ENCODE data around the gene ELF5. TPM values are rescaled to one million over a fixed set of nuclear protein-coding genes. Genes with fewer than 3 reads are reported as not detected.
A peak's percentile ranks its signal among the peaks of the same experiment; 100 is the strongest.

ELF5 gene
- total RNA-seq, 1 donor = not detected

GRCh38 chr11:34536056-34536455, 22.5 kb upstream of the ELF5 start:
- no peaks in the 10 kb centered on the region for H4K20me1 ChIP-seq (ENCODE audit: insufficient read depth, low read length)
- H3K36me3 ChIP-seq (ENCODE audit: insufficient read depth, low read length) = no peaks in the 10 kb centered on the region
- H3K27me3 ChIP-seq (ENCODE audit: insufficient read depth, low read length) = peaks cover 46% of the 10 kb centered on the region
- no peak for TF ChIP-seq CTCF (IDR thresholded peaks at IDR 0.05; ENCODE audit: extremely low read depth, low read depth, low read length)
- no peak overlapping the region for H3K27ac ChIP-seq (ENCODE audit: low read depth, low read length)
- H3K4me1 ChIP-seq (ENCODE audit: insufficient read depth, low read length) = no peaks in the 10 kb centered on the region
- no peaks in the 10 kb centered on the region for H3K79me2 ChIP-seq (ENCODE audit: insufficient read depth, low read length)
- no peak overlapping the region for H3K4me2 ChIP-seq (ENCODE audit: insufficient read depth, low read length)
- peaks cover 7% of the 10 kb centered on the region for H3K9me3 ChIP-seq (ENCODE audit: low read depth, low read length)
- H3K4me3 ChIP-seq (ENCODE audit: insufficient read depth, low read length) = no peak overlapping the region
- H2AFZ ChIP-seq (ENCODE audit: low read length) = no peak overlapping the region
- DNase-seq (ENCODE audit: insufficient read length, low spot score, missing footprints) = no peak

- peaks cover 43% of the 10 kb centered on the region for H3K27me3 ChIP-seq (ENCODE audit: insufficient read depth, low read length)
- no peak overlapping the region for H3K4me3 ChIP-seq (ENCODE audit: insufficient read depth, low read length)
- no peak overlapping the region for H2AFZ ChIP-seq (ENCODE audit: low read length)
- H3K36me3 ChIP-seq (ENCODE audit: insufficient read depth, low read length) = no peaks in the 10 kb centered on the region
- H4K20me1 ChIP-seq (ENCODE audit: insufficient read depth, low read length) = no peaks in the 10 kb centered on the region
- H3K4me1 ChIP-seq (ENCODE audit: insufficient read depth, low read length) = no peaks in the 10 kb centered on the region
- no peak for DNase-seq (ENCODE audit: insufficient read length, low spot score, missing footprints)
- no peak overlapping the region for H3K27ac ChIP-seq (ENCODE audit: low read depth, low read length)
- no peak for TF ChIP-seq CTCF (IDR thresholded peaks at IDR 0.05; ENCODE audit: extremely low read depth, low read depth, low read length)
- peaks cover 7% of the 10 kb centered on the region for H3K9me3 ChIP-seq (ENCODE audit: low read depth, low read length)
- no peak overlapping the region for H3K4me2 ChIP-seq (ENCODE audit: insufficient read depth, low read length)
- H3K79me2 ChIP-seq (ENCODE audit: insufficient read depth, low read length) = no peaks in the 10 kb centered on the region
Observed at GRCh38 chr11:34534826-34535225, 21.2 kb upstream of the ELF5 start.

DNA sequence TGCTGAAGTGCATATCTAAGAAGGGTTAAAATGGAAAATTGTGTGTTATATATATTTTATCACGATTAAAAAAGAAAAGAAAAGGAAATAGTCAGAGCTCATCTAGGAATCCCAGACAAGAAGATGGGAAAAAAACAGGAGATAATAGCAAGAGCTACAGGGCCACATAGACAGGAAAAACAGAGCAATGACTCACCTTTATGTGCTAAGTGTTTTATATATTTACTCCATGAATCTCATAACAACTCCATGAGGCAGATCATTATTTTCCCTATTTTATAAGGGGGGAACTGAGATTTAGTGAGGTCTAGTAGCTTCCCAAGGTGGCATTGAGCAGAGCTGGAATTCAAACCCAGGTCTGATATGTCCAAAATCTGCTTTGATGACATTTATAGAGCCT, 18.1 kb upstream of the ELF5 start:
- TF ChIP-seq CTCF (IDR thresholded peaks at IDR 0.05; ENCODE audit: extremely low read depth, low read depth, low read length) = no peak
- peak; percentile 82 for DNase-seq (ENCODE audit: insufficient read length, low spot score, missing footprints)
- peaks cover 7% of the 10 kb centered on the region for H3K9me3 ChIP-seq (ENCODE audit: low read depth, low read length)
- no peak overlapping the region for H2AFZ ChIP-seq (ENCODE audit: low read length)
- no peaks in the 10 kb centered on the region for H3K36me3 ChIP-seq (ENCODE audit: insufficient read depth, low read length)
- H3K4me3 ChIP-seq (ENCODE audit: insufficient read depth, low read length) = no peak overlapping the region
- H3K4me2 ChIP-seq (ENCODE audit: insufficient read depth, low read length) = no peak overlapping the region
- H3K27ac ChIP-seq (ENCODE audit: low read depth, low read length) = no peak overlapping the region
- H4K20me1 ChIP-seq (ENCODE audit: insufficient read depth, low read length) = no peaks in the 10 kb centered on the region
- H3K4me1 ChIP-seq (ENCODE audit: insufficient read depth, low read length) = no peaks in the 10 kb centered on the region
- no peaks in the 10 kb centered on the region for H3K79me2 ChIP-seq (ENCODE audit: insufficient read depth, low read length)
- H3K27me3 ChIP-seq (ENCODE audit: insufficient read depth, low read length) = peaks cover 23% of the 10 kb centered on the region

DNA sequence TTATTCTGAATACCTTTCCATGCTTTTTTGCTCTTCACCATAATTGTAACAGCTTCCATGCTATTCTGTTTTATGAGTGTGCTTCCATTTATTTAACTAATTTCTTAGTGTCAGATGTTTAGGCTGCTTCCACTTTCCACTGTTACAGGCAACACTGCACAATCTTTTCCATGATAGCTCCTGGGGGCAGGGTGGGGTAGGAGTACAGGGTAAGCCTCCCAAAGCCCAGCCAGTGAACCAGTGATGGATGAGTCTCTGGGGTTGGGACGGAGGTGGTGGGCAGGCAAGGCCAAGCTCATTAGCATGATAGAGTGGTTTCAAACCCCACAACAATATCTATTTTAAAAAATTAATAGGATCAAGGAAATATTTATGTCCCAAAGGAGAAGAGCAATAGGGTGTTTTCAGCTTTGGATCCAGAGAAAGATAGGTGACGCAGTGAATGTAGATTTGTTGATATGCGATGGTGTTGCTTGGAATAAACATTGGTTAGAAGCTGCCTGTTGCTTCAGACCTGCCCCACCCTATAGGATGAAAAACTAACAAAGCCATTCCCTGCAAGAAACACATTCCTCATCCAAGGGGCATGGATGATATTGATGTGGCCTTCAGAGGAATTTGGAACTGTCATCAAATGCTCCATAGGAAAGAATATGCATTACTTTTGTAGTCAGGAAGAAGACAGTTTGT, 17.1 kb upstream of the ELF5 start:
- peaks cover 7% of the 10 kb centered on the region for H3K9me3 ChIP-seq (ENCODE audit: low read depth, low read length)
- no peak overlapping the region for H3K4me3 ChIP-seq (ENCODE audit: insufficient read depth, low read length)
- H2AFZ ChIP-seq (ENCODE audit: low read length) = no peak overlapping the region
- H3K79me2 ChIP-seq (ENCODE audit: insufficient read depth, low read length) = no peaks in the 10 kb centered on the region
- DNase-seq (ENCODE audit: insufficient read length, low spot score, missing footprints) = no peak
- H3K27me3 ChIP-seq (ENCODE audit: insufficient read depth, low read length) = peaks cover 22% of the 10 kb centered on the region
- H3K27ac ChIP-seq (ENCODE audit: low read depth, low read length) = no peak overlapping the region
- no peaks in the 10 kb centered on the region for H3K36me3 ChIP-seq (ENCODE audit: insufficient read depth, low read length)
- no peak for TF ChIP-seq CTCF (IDR thresholded peaks at IDR 0.05; ENCODE audit: extremely low read depth, low read depth, low read length)
- H4K20me1 ChIP-seq (ENCODE audit: insufficient read depth, low read length) = no peaks in the 10 kb centered on the region
- no peaks in the 10 kb centered on the region for H3K4me1 ChIP-seq (ENCODE audit: insufficient read depth, low read length)
- no peak overlapping the region for H3K4me2 ChIP-seq (ENCODE audit: insufficient read depth, low read length)
